MCF 10A (cell line): ENCODE results near the gene CRNKL1. TPM values are rescaled to one million over a fixed set of nuclear protein-coding genes. Genes with fewer than 3 reads are reported as not detected.
A peak's percentile ranks its signal among the peaks of the same experiment; 100 is the strongest.

Experiments used
- BruUV-seq: library from RNA; stranded (reverse); fragments of 400-500 nt; replicated peaks from 2 replicates; lab custom pipeline; 2021; lab: Mats Ljungman, UMichigan
- CTCF ChIA-PET: fragments of 300-600 bp; sonication (Branson Sonifier 250); formaldehyde crosslinking; extraction: SDS; loops from one replicate; lab custom pipeline; 2021; ENCODE audit warnings: antibody characterized with exemption, inconsistent platforms; lab: Yijun Ruan, JAX
- POLR2A ChIA-PET: fragments of 300-600, 350-650 bp; sonication (Branson Sonifier 250); formaldehyde crosslinking; extraction: SDS; loops from one replicate; lab custom pipeline; 2020; ENCODE audit warnings: antibody characterized with exemption, inconsistent platforms; lab: Yijun Ruan, JAX
- DNase-seq: peaks from one replicate; pipeline ENCODE4 v3.0.0-alpha.2; 2018; ENCODE audit not compliant: unreplicated experiment
- H3K27ac Mint-ChIP-seq: one replicate; pipeline ENCODE4 v1.8.0; 2022; ENCODE audit warnings: mild to moderate bottlenecking, low read depth, mixed read lengths; ENCODE audit not compliant: unreplicated experiment
- H3K27me3 Mint-ChIP-seq: one replicate; pipeline ENCODE4 v1.8.0; 2022; ENCODE audit warnings: mixed read lengths; ENCODE audit not compliant: insufficient read depth, unreplicated experiment
- H3K36me3 Mint-ChIP-seq: one replicate; pipeline ENCODE4 v1.8.0; 2022; ENCODE audit warnings: mild to moderate bottlenecking, moderate library complexity, mixed read lengths; ENCODE audit not compliant: insufficient read depth, unreplicated experiment
- H3K4me1 Mint-ChIP-seq: one replicate; pipeline ENCODE4 v1.8.0; 2022; ENCODE audit warnings: mixed read lengths; ENCODE audit not compliant: insufficient read depth, unreplicated experiment
- H3K4me3 Mint-ChIP-seq: one replicate; pipeline ENCODE4 v1.8.0; 2022; ENCODE audit warnings: mild to moderate bottlenecking, moderate library complexity, mixed read lengths; ENCODE audit not compliant: unreplicated experiment
- H3K9me3 Mint-ChIP-seq: one replicate; pipeline ENCODE4 v1.8.0; 2022; ENCODE audit warnings: mixed read lengths; ENCODE audit not compliant: unreplicated experiment
- CTCF ChIP-seq: fragments of 200-600 bp; IDR thresholded peaks from one replicate; pipeline ENCODE4 v1.8.0; 2022; ENCODE audit warnings: antibody characterized with exemption, mild to moderate bottlenecking; ENCODE audit not compliant: unreplicated experiment
- intact Hi-C: fragments of 100-400 bp; cut with micrococcal nuclease; formaldehyde crosslinking; loops from 2 replicates; pipeline ENCODE4 v1.14.1; 2022
- total RNA-seq: library from RNA; stranded (reverse); gene quantifications from 2 replicates; pipeline ENCODE4 v1.2.3, GENCODE V29; 2022

The CRNKL1 gene
- total RNA-seq, 1 experiment from 2014 or later: 20.1 TPM

DNA sequence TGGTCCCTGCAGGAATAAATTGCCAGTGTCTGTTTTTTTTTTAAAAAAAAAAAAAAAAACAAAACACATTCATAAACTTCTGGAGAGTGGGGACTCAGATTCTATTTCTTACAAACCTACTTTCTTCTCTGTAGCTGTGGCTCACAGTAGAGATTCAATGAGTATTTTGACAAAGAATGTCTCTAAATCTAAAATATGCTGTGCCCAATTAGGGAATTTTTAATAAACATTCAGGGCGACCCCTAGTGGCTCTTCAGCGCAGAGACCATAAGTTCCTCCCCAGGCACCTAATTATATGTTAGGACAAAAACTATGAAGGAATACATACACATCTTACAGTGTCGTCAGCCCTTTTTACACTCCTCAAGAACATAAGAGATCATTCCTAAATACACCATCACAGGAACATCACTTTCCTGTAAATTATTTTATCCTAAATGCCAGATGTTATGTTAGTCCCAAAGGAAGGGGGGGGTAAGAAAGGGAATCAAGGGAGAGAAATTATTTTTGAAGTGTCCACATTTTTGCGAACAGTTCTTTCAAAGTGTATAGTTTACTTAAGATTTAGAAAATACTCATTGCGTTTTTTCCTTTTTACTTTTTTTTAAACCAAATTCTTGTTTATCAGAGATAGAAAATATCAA, 56.9 kb downstream of the CRNKL1 start:
- Mint-ChIP-seq H3K4me3 (no peak overlapping the region), H3K36me3 (peaks cover 79% of the 10 kb centered on the region), H3K9me3 (no peaks in the 10 kb centered on the region), H3K4me1 (peaks cover 28% of the 10 kb centered on the region), H3K27ac (peak overlapping the region; percentile 86), H3K27me3 (no peaks in the 10 kb centered on the region)
- ChIA-PET CTCF (interaction anchor here (0.6 to 12.4 kb wide), 37 partner anchors 9 to 1311 kb away, joined by 3 to 258 read pairs (median 5); no protein-coding TSS in a partner anchor), POLR2A (interaction anchor here (0.7 to 11.2 kb wide), 14 partner anchors 9 to 298 kb away, joined by 3 to 525 read pairs (median 6); partner anchors contain the start of gene NAA20)
- DNase-seq: peak; percentile 70
- no TSS peak for BruUV-seq
- peak; percentile 78 for TF ChIP-seq CTCF
- intact Hi-C loops: loop anchor here (1.0 to 2.0 kb wide), 4 partner anchors 61 to 307 kb away; no protein-coding TSS in a partner anchor

DNA sequence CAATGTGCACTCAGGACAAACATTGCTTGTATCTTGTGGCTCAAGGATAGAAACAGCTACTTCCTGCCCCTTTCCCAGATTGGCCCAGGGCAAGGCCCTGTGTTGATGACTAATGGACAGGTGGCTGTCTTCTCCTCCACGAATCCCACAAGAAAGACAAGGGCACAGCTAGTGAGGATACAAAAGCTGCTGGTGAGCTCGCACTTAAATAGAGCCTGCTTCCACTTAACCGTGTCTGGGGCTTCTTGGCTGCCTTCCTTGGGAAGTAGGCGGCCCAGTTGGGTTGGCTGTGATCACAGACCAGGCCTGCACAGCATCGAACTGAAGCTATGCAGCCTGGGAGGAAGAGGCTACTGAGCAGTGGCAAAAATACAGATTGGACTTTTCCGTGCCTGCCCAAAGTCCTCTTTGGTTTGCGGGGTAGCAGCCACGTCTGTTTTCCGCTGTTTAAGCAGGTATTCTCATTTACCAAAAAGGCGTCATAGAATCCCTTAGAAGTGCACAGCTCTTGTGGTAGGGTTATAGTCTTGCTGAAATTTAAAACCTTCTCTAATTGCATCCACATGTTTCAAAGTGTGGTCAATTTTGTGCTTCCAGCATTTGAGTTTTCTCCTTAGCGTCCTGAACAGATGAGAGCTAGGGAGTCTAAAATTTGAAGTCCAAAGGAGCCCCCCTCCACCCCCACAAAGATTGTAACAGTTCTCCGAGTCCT, 58.2 kb downstream of the CRNKL1 start:
- peak; percentile 88 for DNase-seq
- Mint-ChIP-seq H3K4me1 (peaks cover 28% of the 10 kb centered on the region), H3K4me3 (peak overlapping the region; percentile 59), H3K27me3 (no peaks in the 10 kb centered on the region), H3K27ac (peak overlapping the region; percentile 86), H3K36me3 (peaks cover 74% of the 10 kb centered on the region), H3K9me3 (no peaks in the 10 kb centered on the region)
- ChIA-PET CTCF (interaction anchor here (0.5 to 12.4 kb wide), 53 partner anchors 8 to 1434 kb away, joined by 3 to 258 read pairs (median 5); no protein-coding TSS in a partner anchor), POLR2A (interaction anchor here (0.7 to 11.2 kb wide), 40 partner anchors 8 to 297 kb away, joined by 3 to 525 read pairs (median 6); partner anchors contain the start of genes NAA20 and RIN2)
- TF ChIP-seq CTCF: no peak
- no TSS peak for BruUV-seq
- intact Hi-C loops: loop anchor here (1.0 to 5.0 kb wide), 4 partner anchors 17 to 109 kb away; no protein-coding TSS in a partner anchor

DNA sequence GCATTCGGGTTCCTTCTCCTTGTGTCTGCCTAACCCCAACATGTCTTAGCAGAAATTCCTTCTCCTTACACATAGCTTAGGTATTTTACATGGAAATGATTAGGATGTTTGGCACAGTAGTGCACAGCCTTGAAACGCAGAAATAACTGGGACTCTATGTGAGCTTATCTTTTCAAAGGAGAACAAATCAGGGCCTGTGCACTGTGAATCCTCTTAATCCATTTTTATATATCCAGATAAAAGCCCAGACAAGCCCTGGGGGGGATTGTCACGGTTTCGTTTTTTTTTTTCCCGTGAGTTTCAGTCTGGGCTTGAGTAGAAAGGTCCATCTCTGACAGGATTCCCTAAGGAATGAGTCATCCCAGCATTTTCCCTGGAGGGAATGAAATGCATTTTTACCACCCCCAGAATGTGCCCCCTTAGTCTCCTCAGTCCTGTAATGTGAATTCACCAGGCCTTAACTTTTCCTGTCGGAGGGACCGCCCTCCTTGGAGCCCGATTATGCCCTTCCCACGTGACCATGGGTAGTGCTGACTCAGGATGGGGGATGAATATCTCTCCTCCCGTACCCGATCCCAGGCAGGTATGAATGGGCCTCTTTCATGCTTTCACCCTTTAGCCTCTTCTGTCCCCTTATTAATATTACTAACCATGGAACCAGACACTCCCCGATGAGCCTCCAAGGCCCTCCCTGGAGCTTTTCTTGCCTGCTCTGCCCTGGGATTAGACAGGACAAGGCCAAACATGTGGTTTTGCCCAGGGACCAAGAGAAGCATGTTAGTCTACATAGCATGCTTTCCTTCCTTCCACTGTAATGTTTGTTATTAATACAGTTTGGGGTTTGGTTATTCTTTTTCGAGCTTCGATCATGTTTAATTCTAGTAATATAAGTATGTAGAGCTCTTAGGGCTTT, 59.0 kb downstream of the CRNKL1 start:
- CTCF ChIA-PET: interaction anchor here (0.6 to 12.4 kb wide), 39 partner anchors 14 to 891 kb away, joined by 3 to 258 read pairs (median 5); partner anchors contain the start of genes CFAP61 and CRNKL1
- peak overlapping the region; percentile 86 for H3K27ac Mint-ChIP-seq
- TF ChIP-seq CTCF: no peak
- H3K4me3 Mint-ChIP-seq: peak overlapping the region; percentile 59
- no peaks in the 10 kb centered on the region for H3K27me3 Mint-ChIP-seq
- no TSS peak for BruUV-seq
- peaks cover 35% of the 10 kb centered on the region for H3K4me1 Mint-ChIP-seq
- H3K9me3 Mint-ChIP-seq: no peaks in the 10 kb centered on the region
- intact Hi-C loops: loop anchor here (1.0 to 5.0 kb wide), 3 partner anchors 16 to 108 kb away; no protein-coding TSS in a partner anchor
- peaks cover 68% of the 10 kb centered on the region for H3K36me3 Mint-ChIP-seq
- POLR2A ChIA-PET: interaction anchor here (0.6 to 11.2 kb wide), 44 partner anchors 10 to 307 kb away, joined by 3 to 525 read pairs (median 4); partner anchors contain the start of genes NAA20 and RIN2
- DNase-seq: peak; percentile 87
